Trophoblast cell (in vitro differentiated cells and primary cell): ENCODE data around the gene PRLR.
A peak's percentile ranks its signal among the peaks of the same experiment; 100 is the strongest.

Experiments
- DNase-seq, 2 donors: peaks; one replicate each; pipeline ENCODE4 v3.0.0-alpha.2; 2016
- H2AFZ ChIP-seq: 2 replicates; pipeline ENCODE4 v1.6.1; 2013; ENCODE audit warnings: low read length, moderate library complexity, mild to moderate bottlenecking; ENCODE audit not compliant: insufficient read depth, poor library complexity
- H2AK5ac ChIP-seq: 2 replicates; pipeline ENCODE4 v1.6.1; 2013; ENCODE audit warnings: mild to moderate bottlenecking, low read length
- H2BK120ac ChIP-seq: 2 replicates; pipeline ENCODE4 v1.6.1; 2013; ENCODE audit warnings: low read length, mild to moderate bottlenecking, moderate library complexity; ENCODE audit not compliant: insufficient read depth, poor library complexity
- H2BK12ac ChIP-seq: 2 replicates; pipeline ENCODE4 v1.6.1; 2013; ENCODE audit warnings: mild to moderate bottlenecking, low read length, moderate library complexity
- H2BK5ac ChIP-seq: 2 replicates; pipeline ENCODE4 v1.6.1; 2013; ENCODE audit warnings: low read length, low read depth, moderate library complexity, mild to moderate bottlenecking; ENCODE audit not compliant: poor library complexity
- H3K14ac ChIP-seq: 2 replicates; pipeline ENCODE4 v1.6.1; 2013; ENCODE audit warnings: mild to moderate bottlenecking, low read length
- H3K18ac ChIP-seq: 2 replicates; pipeline ENCODE4 v1.6.1; 2013; ENCODE audit warnings: mild to moderate bottlenecking, low read length
- H3K23ac ChIP-seq: 2 replicates; pipeline ENCODE4 v1.6.1; 2013; ENCODE audit warnings: low read length
- H3K27ac ChIP-seq: 2 replicates; pipeline ENCODE4 v1.5.1; 2013; ENCODE audit warnings: low read depth, mild to moderate bottlenecking, inconsistent platforms, low read length, moderate library complexity
- H3K27me3 ChIP-seq: 2 replicates; pipeline ENCODE4 v1.6.1; 2013; ENCODE audit warnings: inconsistent platforms, mild to moderate bottlenecking, low read length, moderate library complexity; ENCODE audit not compliant: insufficient read depth
- H3K36me3 ChIP-seq, 2 experiments: 1 replicate in 1 of 2; 2 replicates in 1 of 2; pipeline ENCODE4 v1.6.1; 2013; ENCODE audit warnings: low read length in 2 of 2, mild to moderate bottlenecking in 2 of 2, moderate library complexity in 1 of 2; ENCODE audit not compliant: insufficient read depth in 2 of 2, control insufficient read depth in 1 of 2
- H3K4ac ChIP-seq: 2 replicates; pipeline ENCODE4 v1.6.1; 2013; ENCODE audit warnings: low read depth, mild to moderate bottlenecking, low read length, moderate library complexity
- H3K4me1 ChIP-seq, 2 experiments: 1 replicate in 1 of 2; 2 replicates in 1 of 2; pipeline ENCODE4 v1.6.1; 2013; ENCODE audit warnings: low read length in 2 of 2, mild to moderate bottlenecking in 2 of 2, moderate library complexity in 1 of 2; ENCODE audit not compliant: insufficient read depth in 2 of 2, control insufficient read depth in 1 of 2
- H3K4me2 ChIP-seq: 2 replicates; pipeline ENCODE4 v1.6.1; 2013; ENCODE audit warnings: inconsistent platforms, mild to moderate bottlenecking, low read length, moderate library complexity
- H3K4me3 ChIP-seq: 2 replicates; pipeline ENCODE4 v1.5.1; 2013; ENCODE audit warnings: mild to moderate bottlenecking, low read depth, low read length, inconsistent platforms
- H3K79me1 ChIP-seq: one replicate; pipeline ENCODE4 v1.6.1; 2013; ENCODE audit warnings: low read length
- H3K79me2 ChIP-seq: 2 replicates; pipeline ENCODE4 v1.6.1; 2013; ENCODE audit warnings: low read length, mild to moderate bottlenecking; ENCODE audit not compliant: control insufficient read depth, insufficient read depth, poor library complexity
- H3K9ac ChIP-seq: 2 replicates; pipeline ENCODE4 v1.6.1; 2013; ENCODE audit warnings: mild to moderate bottlenecking, low read length
- H3K9me3 ChIP-seq: 2 replicates; pipeline ENCODE4 v1.6.1; 2013; ENCODE audit warnings: low read depth, mild to moderate bottlenecking, control low read depth, inconsistent platforms, low read length; ENCODE audit not compliant: insufficient read depth
- H4K12ac ChIP-seq: 2 replicates; pipeline ENCODE4 v1.6.1; 2013; ENCODE audit warnings: low read depth, mild to moderate bottlenecking, low read length, moderate library complexity
- H4K8ac ChIP-seq: 2 replicates; pipeline ENCODE4 v1.6.1; 2013; ENCODE audit warnings: low read depth, mild to moderate bottlenecking, low read length, moderate library complexity
- H4K91ac ChIP-seq: one replicate; pipeline ENCODE4 v1.6.1; 2013; ENCODE audit warnings: low read depth, mild to moderate bottlenecking, low read length, moderate library complexity
- WGBS: extraction: QIAGEN DNeasy Blood & Tissue Kit; methylation state at CpG from one replicate; pipeline ENCODE4 v1.1.7; 2013; ENCODE audit warnings: missing lambda C conversion rate; ENCODE audit not compliant: insufficient read length, insufficient coverage; ENCODE audit errors: extremely low coverage; 5-methylcytosine and 5-hydroxymethylcytosine counted together

Gene PRLR

DNA sequence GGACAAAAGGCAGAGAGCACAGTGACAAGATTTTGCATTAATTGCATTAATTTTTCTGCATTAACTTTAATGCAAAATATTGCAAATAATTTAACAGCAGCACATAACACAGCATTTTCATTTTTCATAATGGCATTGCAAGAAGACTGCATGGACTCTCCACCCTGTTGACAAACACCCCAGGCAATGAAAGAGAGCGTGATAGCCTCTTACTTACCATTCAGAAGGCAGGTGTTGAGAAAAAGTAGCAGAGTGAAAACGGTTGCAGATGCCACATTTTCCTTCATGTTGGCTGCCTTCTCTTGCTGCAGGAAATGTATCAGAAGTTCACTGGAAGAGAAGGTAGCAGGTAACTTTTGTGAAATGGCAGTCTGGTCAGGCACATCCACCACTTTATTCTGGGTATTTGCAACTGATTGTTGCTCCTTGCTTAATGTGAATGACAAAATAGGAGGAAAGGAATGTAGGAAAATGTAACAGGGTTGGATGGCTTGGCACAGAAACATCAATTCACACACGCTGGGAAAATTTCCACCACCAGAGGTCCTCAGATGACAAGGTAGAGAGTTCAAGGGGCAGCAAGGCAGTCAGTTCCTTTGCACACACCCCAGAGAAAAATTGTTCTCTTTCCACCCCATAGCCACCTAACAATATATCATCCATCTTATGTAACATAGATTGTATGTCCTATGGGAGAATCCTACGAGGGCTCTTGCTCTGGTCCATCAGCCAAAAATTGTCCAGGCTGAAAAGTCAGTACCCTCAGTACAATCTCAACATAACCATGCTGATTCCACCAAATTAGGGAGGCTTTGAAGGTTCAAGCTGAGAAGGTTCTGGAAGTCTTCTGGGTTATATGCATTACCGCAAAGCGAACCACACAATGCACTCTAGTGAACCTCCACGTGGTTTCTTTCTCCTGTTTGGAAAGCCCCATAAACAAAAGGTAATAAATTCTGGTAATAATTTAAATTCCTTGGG lies 140.7 kb downstream of the PRLR start:
- no peak overlapping the region for H2AK5ac ChIP-seq
- DNase-seq: peak; percentile 51 to 82
- no CpG with 5 or more reads among the region's 7 CpGs for WGBS
- no peaks in the 10 kb centered on the region for H3K4me1 ChIP-seq
- no peak overlapping the region for H2BK5ac ChIP-seq
- H3K14ac ChIP-seq: no peak overlapping the region
- H4K8ac ChIP-seq: no peak overlapping the region
- no peak overlapping the region for H2BK120ac ChIP-seq
- no peaks in the 10 kb centered on the region for H3K36me3 ChIP-seq
- H2AFZ ChIP-seq: no peak overlapping the region
- no peak overlapping the region for H3K18ac ChIP-seq
- H3K27ac ChIP-seq: no peak overlapping the region
- H4K12ac ChIP-seq: no peak overlapping the region
- no peaks in the 10 kb centered on the region for H3K79me2 ChIP-seq
- H3K23ac ChIP-seq: no peak overlapping the region
- H3K79me1 ChIP-seq: no peaks in the 10 kb centered on the region
- H3K9me3 ChIP-seq: no peaks in the 10 kb centered on the region
- no peak overlapping the region for H3K4me2 ChIP-seq
- no peak overlapping the region for H3K4me3 ChIP-seq
- no peak overlapping the region for H3K4ac ChIP-seq
- H3K27me3 ChIP-seq: no peaks in the 10 kb centered on the region
- no peak overlapping the region for H2BK12ac ChIP-seq
- H3K9ac ChIP-seq: no peak overlapping the region
- no peak overlapping the region for H4K91ac ChIP-seq

DNA sequence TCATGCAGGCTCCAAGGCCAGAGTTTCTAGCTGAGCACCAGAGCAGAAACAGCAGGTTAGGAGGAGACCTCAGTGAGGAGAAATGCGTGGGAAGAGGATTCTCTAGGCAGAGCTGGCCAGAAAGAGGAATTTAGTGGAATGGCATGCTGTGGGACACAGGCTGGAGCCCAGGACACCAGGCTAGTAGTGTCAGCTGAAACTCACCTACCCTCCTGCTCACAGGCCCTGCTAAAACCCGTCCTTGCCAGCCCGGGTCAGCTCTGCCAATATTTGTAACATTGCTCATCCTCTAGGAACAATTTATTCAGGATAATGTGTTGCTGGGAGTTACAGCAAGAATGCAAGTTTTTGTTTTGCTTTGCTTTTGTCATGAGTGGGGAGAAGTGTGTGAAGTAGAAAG lies 142.3 kb downstream of the PRLR start:
- Histone ChIP-seq H3K4ac (no peak overlapping the region), H3K14ac (no peak overlapping the region), H2BK5ac (no peak overlapping the region), H2AK5ac (no peak overlapping the region), H3K27ac (no peak overlapping the region), H3K79me1 (no peaks in the 10 kb centered on the region), H3K27me3 (no peaks in the 10 kb centered on the region), H3K18ac (no peak overlapping the region), H3K4me2 (no peak overlapping the region), H3K36me3 (no peaks in the 10 kb centered on the region), H4K12ac (no peak overlapping the region), H3K79me2 (no peaks in the 10 kb centered on the region), H4K8ac (no peak overlapping the region), H3K9me3 (no peaks in the 10 kb centered on the region), H2AFZ (no peak overlapping the region), H2BK120ac (no peak overlapping the region), H3K23ac (no peak overlapping the region), H3K9ac (no peak overlapping the region), H4K91ac (no peak overlapping the region), H3K4me1 (no peaks in the 10 kb centered on the region), H2BK12ac (no peak overlapping the region), H3K4me3 (no peak overlapping the region)
- no CpG with 5 or more reads among the region's 3 CpGs for WGBS
- no peak for DNase-seq

DNA sequence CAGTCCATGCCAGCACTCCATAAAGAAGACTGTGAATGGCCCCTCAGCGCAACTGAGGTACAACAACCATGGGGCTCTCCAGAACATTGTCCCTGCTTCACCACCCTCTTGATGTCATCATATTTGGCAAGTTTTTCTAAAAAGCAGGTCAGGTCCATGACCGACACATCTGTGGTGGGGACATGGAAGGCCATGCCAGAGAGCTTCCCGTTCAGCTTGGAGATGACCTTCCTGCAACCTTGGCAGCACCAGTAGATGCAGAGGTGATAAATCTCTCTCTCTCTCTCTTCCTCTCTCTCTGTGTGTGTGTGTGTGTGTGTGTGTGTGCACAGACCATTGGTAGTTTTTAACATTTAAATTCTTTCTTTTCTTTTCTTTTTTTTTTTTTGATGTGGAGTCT lies 147.1 kb downstream of the PRLR start:
- H3K4me1 ChIP-seq: no peaks in the 10 kb centered on the region
- H3K14ac ChIP-seq: no peak overlapping the region
- H4K12ac ChIP-seq: no peak overlapping the region
- no peak overlapping the region for H4K8ac ChIP-seq
- no CpG with 5 or more reads among the region's 3 CpGs for WGBS
- no peak overlapping the region for H3K18ac ChIP-seq
- H3K27me3 ChIP-seq: no peaks in the 10 kb centered on the region
- H3K23ac ChIP-seq: no peak overlapping the region
- no peak overlapping the region for H3K4me3 ChIP-seq
- no peak overlapping the region for H3K4me2 ChIP-seq
- no peak for DNase-seq
- no peak overlapping the region for H4K91ac ChIP-seq
- H3K79me2 ChIP-seq: no peaks in the 10 kb centered on the region
- H3K9me3 ChIP-seq: no peaks in the 10 kb centered on the region
- no peaks in the 10 kb centered on the region for H3K79me1 ChIP-seq
- H2BK5ac ChIP-seq: no peak overlapping the region
- no peak overlapping the region for H3K27ac ChIP-seq
- no peak overlapping the region for H2BK120ac ChIP-seq
- H3K9ac ChIP-seq: no peak overlapping the region
- H2AK5ac ChIP-seq: no peak overlapping the region
- no peak overlapping the region for H2BK12ac ChIP-seq
- no peak overlapping the region for H2AFZ ChIP-seq
- H3K36me3 ChIP-seq: no peaks in the 10 kb centered on the region
- H3K4ac ChIP-seq: no peak overlapping the region

DNA sequence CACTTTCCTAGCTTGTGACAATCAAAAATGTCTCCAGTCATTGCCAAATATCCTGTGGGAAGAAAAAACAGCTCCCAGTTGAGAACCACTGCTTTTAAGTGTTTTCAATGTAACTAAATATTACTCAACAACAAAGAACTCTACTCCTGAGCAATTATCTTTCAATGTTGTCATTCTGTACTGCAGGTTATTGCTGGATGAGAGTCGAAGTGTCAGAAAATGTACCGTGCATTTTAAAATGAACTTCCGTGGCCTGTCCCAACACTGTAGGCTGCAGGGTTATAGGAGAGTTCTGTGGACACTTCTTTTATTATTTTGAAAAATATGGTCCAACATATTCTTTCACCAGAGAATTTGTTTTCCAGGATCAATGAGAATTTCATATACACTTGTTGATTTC lies 147.8 kb downstream of the PRLR start:
- Histone ChIP-seq H3K79me1 (no peaks in the 10 kb centered on the region), H3K4me2 (no peak overlapping the region), H3K14ac (no peak overlapping the region), H4K8ac (no peak overlapping the region), H3K23ac (no peak overlapping the region), H2BK120ac (no peak overlapping the region), H3K18ac (no peak overlapping the region), H2AK5ac (no peak overlapping the region), H4K12ac (no peak overlapping the region), H2BK12ac (no peak overlapping the region), H3K27me3 (no peaks in the 10 kb centered on the region), H3K4ac (no peak overlapping the region), H3K9ac (no peak overlapping the region), H3K4me1 (no peaks in the 10 kb centered on the region), H3K9me3 (no peaks in the 10 kb centered on the region), H3K4me3 (no peak overlapping the region), H2AFZ (no peak overlapping the region), H4K91ac (no peak overlapping the region), H3K36me3 (no peaks in the 10 kb centered on the region), H3K79me2 (no peaks in the 10 kb centered on the region), H3K27ac (no peak overlapping the region), H2BK5ac (no peak overlapping the region)
- DNase-seq: no peak
- WGBS: no CpG with 5 or more reads among the region's 3 CpGs
